ENCODE measurements around the gene CXCR1.

CXCR1 gene

GRCh38 chr2:218166791-218167190 lies at the start of gene CXCR1:
Gene CXCR1 (minus strand): TSS chr2:218166962. CDS start chr2:218165211, 1,751 bp downstream.
- Mint-ChIP-seq H3K9me3 (no peaks in the 10 kb centered on the region), H3K4me1 (ENCODE audit: low read depth) (peaks cover 19% of the 10 kb centered on the region), H3K27ac (no peak within 1 kb of the TSS), H3K4me3 (peak within 1 kb of the TSS; percentile 35), H3K36me3 (ENCODE audit: low read depth) (no peaks in the 10 kb centered on the region), H3K27me3 (ENCODE audit: low read depth) (peaks cover 37% of the 10 kb centered on the region)

DNA sequence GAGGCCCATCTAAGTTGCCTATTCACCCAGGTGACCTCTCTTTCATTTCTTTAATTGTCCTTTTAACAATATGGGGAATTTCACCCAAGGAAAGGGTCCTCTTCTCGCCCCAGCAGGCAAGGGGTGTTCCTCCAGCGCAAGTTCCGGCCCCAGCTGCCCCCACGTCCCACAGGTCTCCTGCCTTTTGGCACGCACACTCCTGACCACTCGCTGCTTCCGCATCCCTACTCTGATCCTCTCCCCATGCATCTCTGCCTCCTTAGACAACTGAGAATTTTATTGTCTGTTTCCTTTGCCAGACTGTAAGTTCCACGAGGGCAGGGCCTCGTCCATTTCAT lies 49.5 kb upstream of the CXCR1 start:
- peak overlapping the region; percentile 91 for H3K4me3 Mint-ChIP-seq
- no peaks in the 10 kb centered on the region for H3K9me3 Mint-ChIP-seq
- H3K4me1 Mint-ChIP-seq (ENCODE audit: low read depth): peaks cover 32% of the 10 kb centered on the region
- peak overlapping the region; percentile 93 for H3K27ac Mint-ChIP-seq
- H3K27me3 Mint-ChIP-seq (ENCODE audit: low read depth): peaks cover 4% of the 10 kb centered on the region
- H3K36me3 Mint-ChIP-seq (ENCODE audit: low read depth): peaks cover 39% of the 10 kb centered on the region

- Mint-ChIP-seq H3K36me3 (ENCODE audit: low read depth) (peaks cover 24% of the 10 kb centered on the region), H3K9me3 (peaks cover 7% of the 10 kb centered on the region), H3K4me3 (no peak overlapping the region), H3K4me1 (ENCODE audit: low read depth) (peaks cover 15% of the 10 kb centered on the region), H3K27ac (no peak overlapping the region), H3K27me3 (ENCODE audit: low read depth) (peaks cover 20% of the 10 kb centered on the region)
Observed at GRCh38 chr2:218214116-218214515, 47.4 kb upstream of the CXCR1 start.

- Mint-ChIP-seq H3K27ac (no peak overlapping the region), H3K4me1 (ENCODE audit: low read depth) (no peaks in the 10 kb centered on the region), H3K4me3 (no peak overlapping the region)
Observed at GRCh38 chr2:218209078-218209477, 42.3 kb upstream of the CXCR1 start.

GRCh38 chr2:218202266-218202665 lies 35.5 kb upstream of the CXCR1 start:
- Mint-ChIP-seq H3K27ac (no peak overlapping the region), H3K4me3 (no peak overlapping the region), H3K9me3 (no peaks in the 10 kb centered on the region), H3K36me3 (ENCODE audit: low read depth) (no peaks in the 10 kb centered on the region), H3K27me3 (ENCODE audit: low read depth) (peaks cover 38% of the 10 kb centered on the region), H3K4me1 (ENCODE audit: low read depth) (no peaks in the 10 kb centered on the region)

More at GRCh38 chr2:218209078-218209477, 42.3 kb upstream of the CXCR1 start:
- Mint-ChIP-seq H3K36me3 (ENCODE audit: low read depth) (peaks cover 4% of the 10 kb centered on the region), H3K9me3 (peaks cover 7% of the 10 kb centered on the region), H3K27me3 (ENCODE audit: low read depth) (peaks cover 28% of the 10 kb centered on the region)

DNA sequence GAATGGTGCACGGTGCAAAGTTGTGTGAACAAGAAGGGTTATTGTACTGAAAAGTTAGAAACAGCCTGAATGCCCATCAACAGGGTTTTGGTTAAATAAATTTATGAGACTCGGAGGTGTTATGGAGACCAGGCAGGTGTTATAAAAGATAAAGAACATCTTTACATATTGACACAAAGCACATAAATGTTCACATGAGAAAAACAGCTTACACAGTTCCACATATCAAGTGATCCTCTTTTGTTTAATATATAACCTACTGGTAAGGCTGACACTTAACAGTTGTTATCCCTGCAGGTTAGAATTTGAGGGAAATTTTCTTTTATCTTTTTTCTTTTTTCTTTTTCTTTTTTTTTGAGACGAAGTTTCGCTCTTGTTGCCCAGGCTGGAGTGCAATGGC lies 30.2 kb upstream of the CXCR1 start:
- no peaks in the 10 kb centered on the region for H3K4me1 Mint-ChIP-seq (ENCODE audit: low read depth)
- H3K4me3 Mint-ChIP-seq: no peak overlapping the region
- peaks cover 38% of the 10 kb centered on the region for H3K27me3 Mint-ChIP-seq (ENCODE audit: low read depth)
- H3K27ac Mint-ChIP-seq: no peak overlapping the region
- H3K9me3 Mint-ChIP-seq: no peaks in the 10 kb centered on the region
- no peaks in the 10 kb centered on the region for H3K36me3 Mint-ChIP-seq (ENCODE audit: low read depth)

DNA sequence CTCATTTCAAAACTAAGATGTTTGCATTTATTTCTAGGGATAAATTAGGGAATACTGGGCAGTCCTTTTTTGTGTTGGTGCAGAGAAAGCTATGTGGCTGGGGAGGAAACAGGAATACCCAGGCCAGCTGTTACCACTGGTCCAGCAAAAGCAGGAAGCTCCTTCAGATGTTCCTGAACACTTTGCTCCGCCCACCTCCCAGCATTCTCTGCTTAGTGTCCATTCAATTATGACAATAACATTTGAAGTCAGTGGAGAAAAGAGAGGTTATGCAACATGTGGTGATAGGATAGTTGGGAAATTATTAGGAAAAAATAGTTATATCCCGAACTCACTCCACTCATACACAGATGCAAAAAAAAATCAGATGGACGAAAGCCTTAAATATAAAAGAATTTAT lies 28.1 kb upstream of the CXCR1 start:
- Mint-ChIP-seq H3K36me3 (ENCODE audit: low read depth) (no peaks in the 10 kb centered on the region), H3K4me3 (no peak overlapping the region), H3K4me1 (ENCODE audit: low read depth) (no peaks in the 10 kb centered on the region), H3K27ac (no peak overlapping the region), H3K9me3 (no peaks in the 10 kb centered on the region), H3K27me3 (ENCODE audit: low read depth) (peaks cover 25% of the 10 kb centered on the region)

DNA sequence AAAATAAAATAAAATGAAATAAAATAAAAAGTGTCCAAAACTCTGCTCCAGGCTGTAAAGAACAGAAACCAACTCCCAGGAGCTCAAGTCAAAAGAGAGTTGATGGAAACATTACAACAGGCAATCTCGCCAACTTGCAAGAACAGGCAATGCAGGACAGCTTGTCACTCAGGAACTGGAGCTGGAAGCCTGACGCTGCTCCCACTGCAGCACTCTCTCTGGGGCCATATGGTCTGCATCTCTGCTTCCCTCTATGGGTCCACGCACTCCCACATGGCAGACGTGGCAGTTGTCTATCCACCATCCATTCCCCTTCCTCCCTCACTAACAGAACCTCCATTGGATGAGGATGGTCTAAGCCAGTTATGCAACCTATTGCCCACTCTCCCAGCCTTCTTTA lies 26.9 kb upstream of the CXCR1 start:
- Mint-ChIP-seq H3K27me3 (ENCODE audit: low read depth) (peaks cover 16% of the 10 kb centered on the region), H3K27ac (no peak overlapping the region), H3K9me3 (no peaks in the 10 kb centered on the region), H3K36me3 (ENCODE audit: low read depth) (no peaks in the 10 kb centered on the region), H3K4me1 (ENCODE audit: low read depth) (no peaks in the 10 kb centered on the region), H3K4me3 (no peak overlapping the region)

DNA sequence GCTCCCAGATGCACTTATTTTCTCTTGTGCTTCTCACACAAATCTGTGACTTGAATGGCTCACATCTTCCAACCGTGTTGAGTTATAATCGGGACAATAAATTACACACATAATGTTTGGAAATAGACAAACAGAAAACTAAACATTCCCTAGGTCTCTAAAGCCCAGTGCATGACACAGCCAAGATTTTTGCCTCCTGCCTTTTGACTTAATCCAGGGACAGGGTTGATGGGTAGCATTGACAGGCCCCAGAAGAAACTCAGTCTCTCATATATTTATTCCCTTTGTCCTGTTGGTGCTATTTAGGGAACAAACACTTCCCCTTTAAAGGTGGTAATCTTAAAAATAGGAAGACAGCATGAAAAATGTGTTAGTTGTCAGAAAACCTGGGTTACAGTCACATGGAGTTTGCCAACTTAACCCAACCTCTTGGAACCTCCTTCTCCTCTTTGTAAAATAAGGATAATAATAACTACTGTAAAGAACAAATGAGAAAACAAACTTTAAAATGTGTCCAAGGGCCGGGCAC lies 26.2 kb upstream of the CXCR1 start:
- Mint-ChIP-seq H3K9me3 (no peaks in the 10 kb centered on the region), H3K27me3 (ENCODE audit: low read depth) (peaks cover 12% of the 10 kb centered on the region), H3K4me3 (no peak overlapping the region), H3K27ac (no peak overlapping the region), H3K4me1 (ENCODE audit: low read depth) (no peaks in the 10 kb centered on the region), H3K36me3 (ENCODE audit: low read depth) (no peaks in the 10 kb centered on the region)

DNA sequence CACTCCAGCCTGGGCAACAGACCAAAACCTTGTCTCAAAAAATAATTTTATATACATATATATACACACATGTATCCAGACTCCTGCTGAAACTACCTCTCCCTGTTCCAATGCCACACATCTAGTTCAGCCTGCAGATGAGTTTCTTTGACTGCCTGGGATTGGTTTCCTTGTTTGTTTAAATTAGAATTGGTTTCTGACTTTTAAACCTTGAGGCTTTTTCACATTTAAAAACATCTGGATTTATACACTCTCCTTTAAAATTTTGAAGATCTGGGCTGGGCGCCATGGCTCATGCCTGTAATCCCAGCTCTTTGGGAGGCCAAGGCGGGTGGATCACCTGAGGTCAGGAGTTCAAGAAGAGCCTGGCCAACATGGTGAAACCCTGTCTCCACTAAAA lies 21.8 kb upstream of the CXCR1 start:
- H3K4me3 Mint-ChIP-seq: no peak overlapping the region
- H3K27me3 Mint-ChIP-seq (ENCODE audit: low read depth): peaks cover 8% of the 10 kb centered on the region
- no peaks in the 10 kb centered on the region for H3K9me3 Mint-ChIP-seq
- H3K4me1 Mint-ChIP-seq (ENCODE audit: low read depth): peaks cover 6% of the 10 kb centered on the region
- no peaks in the 10 kb centered on the region for H3K36me3 Mint-ChIP-seq (ENCODE audit: low read depth)
- no peak overlapping the region for H3K27ac Mint-ChIP-seq

GRCh38 chr2:218187296-218188015 lies 20.7 kb upstream of the CXCR1 start:
- Mint-ChIP-seq H3K9me3 (no peaks in the 10 kb centered on the region), H3K36me3 (ENCODE audit: low read depth) (no peaks in the 10 kb centered on the region), H3K27me3 (ENCODE audit: low read depth) (peaks cover 14% of the 10 kb centered on the region), H3K4me3 (no peak overlapping the region), H3K4me1 (ENCODE audit: low read depth) (peaks cover 6% of the 10 kb centered on the region), H3K27ac (no peak overlapping the region)

GRCh38 chr2:218186876-218187275 lies 20.1 kb upstream of the CXCR1 start:
- Mint-ChIP-seq H3K36me3 (ENCODE audit: low read depth) (no peaks in the 10 kb centered on the region), H3K4me3 (no peak overlapping the region), H3K27me3 (ENCODE audit: low read depth) (peaks cover 14% of the 10 kb centered on the region), H3K27ac (no peak overlapping the region), H3K9me3 (no peaks in the 10 kb centered on the region), H3K4me1 (ENCODE audit: low read depth) (peaks cover 6% of the 10 kb centered on the region)

GRCh38 chr2:218186355-218186766 lies 19.6 kb upstream of the CXCR1 start:
- Mint-ChIP-seq H3K27ac (no peak overlapping the region), H3K4me1 (ENCODE audit: low read depth) (peaks cover 6% of the 10 kb centered on the region), H3K27me3 (ENCODE audit: low read depth) (peaks cover 14% of the 10 kb centered on the region), H3K9me3 (no peaks in the 10 kb centered on the region), H3K36me3 (ENCODE audit: low read depth) (no peaks in the 10 kb centered on the region), H3K4me3 (no peak overlapping the region)

GRCh38 chr2:218184331-218184730 lies 17.6 kb upstream of the CXCR1 start:
- peaks cover 24% of the 10 kb centered on the region for H3K27me3 Mint-ChIP-seq (ENCODE audit: low read depth)
- H3K27ac Mint-ChIP-seq: no peak overlapping the region
- no peak overlapping the region for H3K4me3 Mint-ChIP-seq
- no peaks in the 10 kb centered on the region for H3K9me3 Mint-ChIP-seq
- peaks cover 6% of the 10 kb centered on the region for H3K4me1 Mint-ChIP-seq (ENCODE audit: low read depth)
- no peaks in the 10 kb centered on the region for H3K36me3 Mint-ChIP-seq (ENCODE audit: low read depth)

GRCh38 chr2:218180467-218181114 lies 13.8 kb upstream of the CXCR1 start:
- Mint-ChIP-seq H3K27me3 (ENCODE audit: low read depth) (peaks cover 33% of the 10 kb centered on the region), H3K27ac (no peak overlapping the region), H3K36me3 (ENCODE audit: low read depth) (no peaks in the 10 kb centered on the region), H3K9me3 (no peaks in the 10 kb centered on the region), H3K4me3 (no peak overlapping the region), H3K4me1 (ENCODE audit: low read depth) (no peaks in the 10 kb centered on the region)

All from T-helper 1 cell treated with Interleukin-12 subunit alpha and Interleukin-12 subunit beta and Interleukin-4 antibody, amounts not matched to agents 30 μg/mL and 1 μg/mL, for 36 hours (primary cell).